ENCODE measurements around the gene ZGPAT. TPM values are rescaled to one million over a fixed set of nuclear protein-coding genes. Genes with fewer than 3 reads are reported as not detected.

Gene ZGPAT
- total and polyA plus RNA-seq, 2 donors (not counting 3 experiments of a cell fraction or from before 2014, with no cell fraction given) = 23.1 to 29.3 TPM

DNA sequence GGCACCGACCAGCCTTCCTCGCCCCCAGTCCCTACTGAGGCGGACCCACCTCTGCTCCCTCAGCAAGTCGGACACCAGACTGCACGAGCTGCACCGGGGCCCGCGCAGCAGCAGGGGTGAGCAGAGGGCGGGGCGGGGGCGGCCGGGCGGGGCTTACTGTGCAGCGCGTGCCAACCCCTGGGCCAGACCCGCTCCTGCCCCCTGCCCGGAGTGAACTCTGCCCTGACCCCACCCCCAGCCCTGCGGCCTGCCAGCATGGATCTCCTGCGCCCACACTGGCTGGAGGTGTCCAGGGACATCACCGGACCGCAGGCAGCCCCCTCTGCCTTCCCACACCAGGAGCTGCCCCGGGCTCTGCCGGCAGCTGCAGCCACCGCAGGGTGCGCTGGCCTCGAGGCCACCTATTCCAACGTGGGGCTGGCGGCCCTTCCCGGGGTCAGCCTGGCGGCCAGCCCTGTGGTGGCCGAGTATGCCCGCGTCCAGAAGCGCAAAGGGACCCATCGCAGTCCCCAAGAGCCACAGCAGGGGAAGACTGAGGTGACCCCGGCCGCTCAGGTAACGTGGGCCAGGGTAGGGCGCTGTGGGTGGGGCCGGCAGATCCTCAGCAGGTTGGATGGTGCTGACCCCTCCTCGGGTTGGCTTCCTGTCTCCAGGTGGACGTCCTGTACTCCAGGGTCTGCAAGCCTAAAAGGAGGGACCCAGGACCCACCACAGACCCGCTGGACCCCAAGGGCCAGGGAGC is 30.3 kb downstream of the ZGPAT start:
- Histone ChIP-seq H3K4me3 (replicated peaks in 1 of 3; ENCODE audit: insufficient read depth in 1 of 3, low read depth in 1 of 3, low read length in 3 of 3) (no peak overlapping the region), H3K27me3 (ENCODE audit: control insufficient read depth in 2 of 2, insufficient read depth in 2 of 2, low read length in 2 of 2) (no peaks in the 10 kb centered on the region), H3K79me2 (ENCODE audit: control insufficient read depth, insufficient read depth, low read length) (no peaks in the 10 kb centered on the region), H3K9me3 (replicated peaks; ENCODE audit: control insufficient read depth, insufficient read depth, low read length) (no peaks in the 10 kb centered on the region), H3K4me1 (ENCODE audit: control insufficient read depth, extremely low read depth, insufficient read depth, low read length) (peaks cover 9% of the 10 kb centered on the region), H4K20me1 (replicated peaks; ENCODE audit: control insufficient read depth, extremely low read depth, insufficient read depth, low read length) (no peaks in the 10 kb centered on the region), H2AFZ (ENCODE audit: low read depth, low read length) (no peak overlapping the region), H3K9ac (replicated peaks; ENCODE audit: extremely low read depth, insufficient read depth, low read length) (no peak overlapping the region), H3K27ac (ENCODE audit: insufficient read depth, low read depth, low read length) (no peak overlapping the region), H3K36me3 (ENCODE audit: control insufficient read depth in 2 of 2, extremely low read depth in 1 of 2, insufficient read depth in 2 of 2, low read length in 2 of 2) (peaks cover 0 to 36% of the 10 kb centered on the region in 2 experiments), H3K9me1 (replicated peaks; ENCODE audit: control insufficient read depth, extremely low read depth, insufficient read depth, low read length) (no peaks in the 10 kb centered on the region), H3K4me2 (ENCODE audit: insufficient read depth, low read length) (no peak overlapping the region)
- intact Hi-C loops (cut with micrococcal nuclease) = loop anchor here (5.0 kb wide), 1 partner anchor 41 kb away; the partner anchor contains the start of gene TNFRSF6B
- CTCF ChIA-PET = no interaction called here
- POLR2A ChIA-PET = no interaction called here
- FAIRE-seq = no peak
- BruUV-seq (replicated peaks) = no TSS peak
- DNase-seq (ENCODE audit: low read depth, low spot score) = no peak
- dilution Hi-C loops (cut with MboI; ENCODE audit: extremely low pct_ligation_motif_present, low sequenced_read_pairs) = no loop called here
- TF ChIP-seq MYC (IDR thresholded peaks at IDR 0.05; ENCODE audit: low read depth, low read length) = no peak

DNA sequence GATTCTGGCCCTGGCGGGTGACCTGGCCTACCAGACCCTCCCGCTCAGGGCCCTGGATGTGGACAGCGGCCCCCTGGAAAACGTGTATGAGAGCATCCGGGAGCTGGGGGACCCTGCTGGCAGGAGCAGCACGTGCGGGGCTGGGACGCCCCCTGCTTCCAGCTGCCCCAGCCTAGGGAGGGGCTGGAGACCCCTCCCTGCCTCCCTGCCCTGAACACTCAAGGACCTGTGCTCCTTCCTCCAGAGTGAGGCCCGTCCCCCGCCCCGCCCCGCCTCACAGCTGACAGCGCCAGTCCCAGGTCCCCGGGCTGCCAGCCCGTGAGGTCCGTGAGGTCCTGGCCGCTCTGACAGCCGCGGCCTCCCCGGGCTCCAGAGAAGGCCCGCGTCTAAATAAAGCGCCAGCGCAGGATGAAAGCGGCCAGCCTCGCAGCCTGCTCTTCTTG is 30.9 kb downstream of the ZGPAT start:
- no peak for FAIRE-seq
- no peak overlapping the region for H3K4me2 ChIP-seq (ENCODE audit: insufficient read depth, low read length)

More for the DNA sequence above, 30.9 kb downstream of the ZGPAT start:
- no peak overlapping the region for H2AFZ ChIP-seq (ENCODE audit: low read depth, low read length)
- no TSS peak for BruUV-seq (replicated peaks)
- no peak for DNase-seq (ENCODE audit: low read depth, low spot score)
- intact Hi-C loops (cut with micrococcal nuclease) (loop anchor here (5.0 kb wide), 1 partner anchor 41 kb away; the partner anchor contains the start of gene TNFRSF6B), dilution Hi-C loops (cut with MboI; ENCODE audit: extremely low pct_ligation_motif_present, low sequenced_read_pairs) (no loop called here)
- H3K9me1 ChIP-seq (replicated peaks; ENCODE audit: control insufficient read depth, extremely low read depth, insufficient read depth, low read length) = no peaks in the 10 kb centered on the region
- ChIA-PET CTCF (interaction anchor here (0.5 to 1.1 kb wide), 3 partner anchors 31 to 235 kb away, joined by 3 to 6 read pairs (median 5); partner anchors contain the start of genes ARFRP1 and ZGPAT), POLR2A (no interaction called here)
- H3K79me2 ChIP-seq (ENCODE audit: control insufficient read depth, insufficient read depth, low read length) = no peaks in the 10 kb centered on the region
- H3K36me3 ChIP-seq (ENCODE audit: control insufficient read depth in 2 of 2, extremely low read depth in 1 of 2, insufficient read depth in 2 of 2, low read length in 2 of 2) = peaks cover 0 to 38% of the 10 kb centered on the region in 2 experiments
- H3K9ac ChIP-seq (replicated peaks; ENCODE audit: extremely low read depth, insufficient read depth, low read length) = no peak overlapping the region
- H3K27ac ChIP-seq (ENCODE audit: insufficient read depth, low read depth, low read length) = no peak overlapping the region
- no peaks in the 10 kb centered on the region for H3K9me3 ChIP-seq (replicated peaks; ENCODE audit: control insufficient read depth, insufficient read depth, low read length)
- H4K20me1 ChIP-seq (replicated peaks; ENCODE audit: control insufficient read depth, extremely low read depth, insufficient read depth, low read length) = no peaks in the 10 kb centered on the region
- H3K4me3 ChIP-seq (replicated peaks in 1 of 3; ENCODE audit: insufficient read depth in 1 of 3, low read depth in 1 of 3, low read length in 3 of 3) = no peak overlapping the region
- TF ChIP-seq POLR2AphosphoS5 (IDR thresholded peaks at IDR 0.05; ENCODE audit: insufficient read depth, low read depth, low read length) = no peak
- no peak for TF ChIP-seq MAX (IDR thresholded peaks at IDR 0.05; ENCODE audit: insufficient read depth, insufficient read length)
- no peak for TF ChIP-seq MYC (IDR thresholded peaks at IDR 0.05; ENCODE audit: low read depth, low read length)
- TF ChIP-seq GATA2 (IDR thresholded peaks at IDR 0.05; ENCODE audit: insufficient read depth, insufficient read length, low read depth, low read length) = no peak
- no peak for TF ChIP-seq FOS (IDR thresholded peaks at IDR 0.05; ENCODE audit: borderline replicate concordance, insufficient read depth, low read length)
- TF ChIP-seq JUN (IDR thresholded peaks at IDR 0.05; ENCODE audit: borderline replicate concordance, insufficient read depth, insufficient read length, low read depth) = no peak
- TF ChIP-seq, protein P1, sequence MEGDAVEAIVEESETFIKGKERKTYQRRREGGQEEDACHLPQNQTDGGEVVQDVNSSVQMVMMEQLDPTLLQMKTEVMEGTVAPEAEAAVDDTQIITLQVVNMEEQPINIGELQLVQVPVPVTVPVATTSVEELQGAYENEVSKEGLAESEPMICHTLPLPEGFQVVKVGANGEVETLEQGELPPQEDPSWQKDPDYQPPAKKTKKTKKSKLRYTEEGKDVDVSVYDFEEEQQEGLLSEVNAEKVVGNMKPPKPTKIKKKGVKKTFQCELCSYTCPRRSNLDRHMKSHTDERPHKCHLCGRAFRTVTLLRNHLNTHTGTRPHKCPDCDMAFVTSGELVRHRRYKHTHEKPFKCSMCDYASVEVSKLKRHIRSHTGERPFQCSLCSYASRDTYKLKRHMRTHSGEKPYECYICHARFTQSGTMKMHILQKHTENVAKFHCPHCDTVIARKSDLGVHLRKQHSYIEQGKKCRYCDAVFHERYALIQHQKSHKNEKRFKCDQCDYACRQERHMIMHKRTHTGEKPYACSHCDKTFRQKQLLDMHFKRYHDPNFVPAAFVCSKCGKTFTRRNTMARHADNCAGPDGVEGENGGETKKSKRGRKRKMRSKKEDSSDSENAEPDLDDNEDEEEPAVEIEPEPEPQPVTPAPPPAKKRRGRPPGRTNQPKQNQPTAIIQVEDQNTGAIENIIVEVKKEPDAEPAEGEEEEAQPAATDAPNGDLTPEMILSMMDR (IDR thresholded peaks at IDR 0.05; ENCODE audit: extremely low read depth in 1 of 2, insufficient read depth in 1 of 2, low read depth in 1 of 2, low read length in 2 of 2) = no peak
- TF ChIP-seq EZH2 (IDR thresholded peaks at IDR 0.05; ENCODE audit: borderline replicate concordance, low read depth, low read length, severe bottlenecking) = no peak
- no peak for TF ChIP-seq POLR2A (IDR thresholded peaks at IDR 0.05; ENCODE audit: low read depth, low read length)
- H3K27me3 ChIP-seq (ENCODE audit: control insufficient read depth in 2 of 2, insufficient read depth in 2 of 2, low read length in 2 of 2) = no peaks in the 10 kb centered on the region
- H3K4me1 ChIP-seq (ENCODE audit: control insufficient read depth, extremely low read depth, insufficient read depth, low read length) = peaks cover 9% of the 10 kb centered on the region
